Stimulated activated CD8-positive, alpha-beta memory T cell treated with anti-CD3 and anti-CD28 coated beads, Interleukin-12 subunit alpha, Interleukin-12 subunit beta, amount 100 ng/mL, for 24 hours (primary cell): ENCODE measurements around the gene MEP1B.
"Not testable (repeated sequence)": the region's sequence is repeated elsewhere in the genome, so short reads cannot be mapped to it uniquely, and the experiment has no call there.

ENCODE experiments used
- DNase-seq: peaks from one replicate; pipeline ENCODE4 v3.0.0-alpha.2; 2020; ENCODE audit errors: extremely low read depth

Gene MEP1B

DNA sequence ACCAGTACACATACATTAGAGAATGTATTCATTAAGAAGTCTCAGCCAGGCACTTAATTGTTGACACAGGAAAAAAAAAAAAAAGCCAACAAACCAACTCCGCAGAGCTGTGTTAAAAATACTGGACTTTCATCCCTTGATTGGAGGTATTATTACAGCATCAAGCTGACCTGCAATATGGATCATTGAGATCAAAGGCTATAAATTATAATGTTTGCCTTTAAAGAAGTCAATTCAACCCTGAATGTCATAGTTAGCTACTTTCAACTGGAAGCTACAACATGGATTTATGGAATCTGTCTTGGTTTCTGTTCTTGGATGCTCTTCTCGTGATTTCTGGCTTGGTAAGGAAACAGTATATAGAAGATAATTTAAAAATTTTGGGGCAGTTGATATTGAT is at the start of gene MEP1B:
MEP1B (plus strand) TSS at position 250 of the 400 bp plus-strand sequence; CDS start at position 282, 32 bp downstream.
- DNase-seq, result no peak

DNA sequence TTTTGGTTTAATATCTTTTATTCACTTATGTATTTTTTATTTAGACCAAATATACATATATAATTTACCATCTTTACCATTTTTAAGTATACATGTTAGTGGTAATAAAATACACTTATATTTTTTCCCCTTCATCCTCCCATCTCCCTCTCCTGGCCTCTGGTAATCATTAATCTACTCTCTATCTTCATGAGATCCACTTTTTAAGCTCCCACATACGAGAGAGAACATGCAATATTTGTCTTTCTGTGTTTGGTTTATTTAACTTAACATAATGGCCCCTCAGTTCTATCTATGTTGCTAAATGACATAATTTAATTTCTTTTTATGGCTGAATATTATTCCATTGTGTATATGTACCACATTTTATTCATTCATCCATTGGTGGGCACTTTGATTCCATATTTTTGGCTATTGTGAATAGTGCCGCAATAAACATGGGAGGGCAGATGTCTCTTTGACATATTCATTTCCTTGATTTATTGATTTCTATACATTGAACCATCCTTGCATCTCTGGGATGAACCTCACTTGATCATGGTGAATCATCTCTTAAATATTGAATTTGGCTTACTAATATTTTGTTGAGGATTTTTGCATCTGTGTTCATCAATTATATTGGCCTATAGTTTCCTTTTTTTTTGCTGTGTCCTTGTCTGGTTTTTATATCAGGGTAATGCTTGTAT is 41.5 kb upstream of the MEP1B start:
- no peak for DNase-seq

DNA sequence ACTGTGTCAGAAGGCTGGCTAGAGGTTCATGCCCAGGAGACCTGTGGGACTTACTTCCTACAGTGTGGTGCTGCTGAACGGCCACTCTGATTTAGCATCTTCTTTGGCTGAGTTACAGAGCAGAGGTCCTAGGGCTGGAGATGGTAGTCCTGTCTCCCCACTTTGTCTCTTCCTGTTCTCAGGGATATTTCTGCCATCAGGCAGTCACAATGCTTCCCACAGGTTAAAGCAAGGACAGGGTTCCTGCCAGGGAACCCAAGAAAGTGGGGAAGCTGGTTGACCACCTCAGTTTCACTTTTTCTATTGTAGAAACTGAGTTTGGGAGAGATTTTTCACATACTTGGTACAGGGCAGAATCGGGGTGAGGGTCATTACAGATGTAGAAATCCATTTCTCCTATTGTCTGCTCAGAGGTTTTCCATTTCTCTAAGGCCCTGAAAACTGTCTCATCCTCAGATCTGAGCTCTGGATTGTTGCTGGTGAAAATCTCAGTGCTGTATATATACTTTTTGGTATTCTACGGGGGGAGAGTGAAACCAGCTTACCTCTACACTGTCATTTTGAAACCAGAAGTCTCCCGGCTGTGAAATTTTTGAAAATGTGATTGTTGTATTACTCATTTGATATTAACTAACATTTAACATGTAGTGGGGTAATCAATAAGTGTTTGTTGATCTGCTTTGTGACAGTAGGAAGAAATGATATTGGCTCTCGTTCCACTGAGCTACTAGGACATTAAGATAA is 37.0 kb upstream of the MEP1B start:
- no peak for DNase-seq

DNA sequence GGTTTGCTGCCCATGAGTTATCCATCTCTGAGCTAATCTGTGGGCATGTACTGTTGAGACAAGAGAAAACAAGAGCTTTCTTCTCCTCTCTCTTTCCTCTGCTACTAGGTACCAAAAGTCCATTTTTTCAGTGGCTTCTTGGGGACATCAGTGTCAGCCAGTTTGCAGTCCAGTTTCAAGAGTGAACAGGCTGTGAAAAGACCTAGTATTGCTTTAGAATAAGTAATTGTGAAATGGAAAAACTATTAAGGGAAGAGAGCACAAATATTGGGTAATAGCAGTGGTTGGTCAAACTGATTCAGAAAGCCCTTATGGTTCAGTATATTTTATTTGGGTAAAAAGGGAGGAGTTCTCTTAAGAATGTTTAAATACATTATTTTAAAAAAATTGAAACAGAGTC is 33.0 kb upstream of the MEP1B start:
- no peak for DNase-seq

DNA sequence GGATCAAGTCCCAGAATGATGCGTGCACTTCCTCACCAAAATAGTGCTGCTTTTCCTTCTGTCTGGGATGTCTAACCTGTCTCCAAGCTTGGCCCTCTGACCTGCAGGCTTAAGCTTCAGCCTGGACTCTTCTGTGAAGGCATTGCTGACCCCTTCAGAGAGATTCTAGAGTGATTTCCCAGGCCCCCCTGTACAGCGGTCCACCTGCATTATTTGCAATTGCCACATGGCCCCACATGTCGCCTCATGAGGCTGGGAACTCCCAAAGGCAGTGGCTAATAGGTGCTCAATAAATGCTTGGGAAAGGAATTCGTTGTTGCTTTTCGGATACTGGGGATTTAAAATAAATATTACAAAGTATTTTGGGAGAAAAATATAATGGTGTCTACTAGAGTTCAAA is 32.3 kb upstream of the MEP1B start:
- no peak for DNase-seq

DNA sequence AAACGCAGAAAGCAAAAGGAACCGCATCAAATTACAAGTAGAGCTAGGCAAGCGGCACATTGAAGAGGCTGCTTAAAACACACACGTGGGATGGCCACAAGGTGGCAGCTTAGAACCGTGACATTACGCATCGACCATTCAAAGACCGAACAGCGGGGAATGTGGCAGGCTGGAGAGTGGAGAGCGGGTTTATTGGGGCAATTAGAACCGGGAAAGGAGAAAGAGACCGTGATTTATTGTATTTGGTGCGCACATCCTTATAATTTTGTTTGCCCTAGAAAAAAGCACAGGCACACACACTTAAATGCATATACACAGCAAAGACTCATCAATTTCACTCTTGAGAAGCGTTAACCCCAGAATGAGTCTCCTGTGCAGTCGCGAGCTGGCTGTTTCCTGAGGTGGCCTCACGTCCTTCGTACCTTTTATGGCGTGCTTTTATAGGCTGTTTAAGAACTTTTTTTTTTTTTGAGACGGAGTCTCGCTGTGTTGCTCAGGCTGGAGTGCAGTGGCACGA is 31.7 kb upstream of the MEP1B start:
- peak; percentile 20 for DNase-seq

DNA sequence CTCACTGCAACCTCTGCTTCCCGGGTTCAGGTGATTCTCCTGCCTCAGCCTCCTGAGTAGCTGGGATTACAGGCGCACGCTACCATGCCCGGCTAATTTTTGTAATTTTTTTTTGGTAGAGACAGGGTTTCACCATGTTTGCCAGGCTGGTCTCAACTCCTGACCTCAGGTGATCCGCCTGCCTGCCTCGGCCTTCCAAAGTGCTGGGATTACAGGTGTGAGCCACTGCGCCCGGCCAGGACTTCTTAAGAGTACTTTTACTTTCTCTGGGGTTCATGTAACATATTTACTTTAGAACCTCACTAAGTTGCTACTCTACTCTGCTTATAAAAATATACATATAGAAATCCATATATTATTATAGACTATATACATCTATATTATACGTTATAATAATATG is 31.2 kb upstream of the MEP1B start:
- DNase-seq, result not testable (repeated sequence)

DNA sequence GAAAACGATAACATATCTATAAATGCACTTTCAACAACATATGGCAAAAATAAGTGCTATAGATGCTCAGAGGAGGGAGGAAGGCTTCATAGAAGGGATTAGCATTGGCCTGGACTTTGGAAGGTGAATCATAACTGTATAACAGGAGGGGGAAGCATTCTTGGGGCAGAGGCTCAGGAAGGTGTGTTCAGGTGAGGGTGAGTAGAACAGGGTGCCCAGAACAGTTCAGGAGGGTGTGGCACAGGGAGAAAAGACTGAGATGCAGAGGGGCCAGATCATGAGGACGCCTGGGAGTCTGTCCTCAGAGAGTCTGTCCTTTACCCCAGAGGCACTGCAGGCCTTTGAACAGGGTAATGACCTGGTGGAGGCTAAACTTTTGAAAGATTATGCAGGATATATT is 29.3 kb upstream of the MEP1B start:
- no peak for DNase-seq

DNA sequence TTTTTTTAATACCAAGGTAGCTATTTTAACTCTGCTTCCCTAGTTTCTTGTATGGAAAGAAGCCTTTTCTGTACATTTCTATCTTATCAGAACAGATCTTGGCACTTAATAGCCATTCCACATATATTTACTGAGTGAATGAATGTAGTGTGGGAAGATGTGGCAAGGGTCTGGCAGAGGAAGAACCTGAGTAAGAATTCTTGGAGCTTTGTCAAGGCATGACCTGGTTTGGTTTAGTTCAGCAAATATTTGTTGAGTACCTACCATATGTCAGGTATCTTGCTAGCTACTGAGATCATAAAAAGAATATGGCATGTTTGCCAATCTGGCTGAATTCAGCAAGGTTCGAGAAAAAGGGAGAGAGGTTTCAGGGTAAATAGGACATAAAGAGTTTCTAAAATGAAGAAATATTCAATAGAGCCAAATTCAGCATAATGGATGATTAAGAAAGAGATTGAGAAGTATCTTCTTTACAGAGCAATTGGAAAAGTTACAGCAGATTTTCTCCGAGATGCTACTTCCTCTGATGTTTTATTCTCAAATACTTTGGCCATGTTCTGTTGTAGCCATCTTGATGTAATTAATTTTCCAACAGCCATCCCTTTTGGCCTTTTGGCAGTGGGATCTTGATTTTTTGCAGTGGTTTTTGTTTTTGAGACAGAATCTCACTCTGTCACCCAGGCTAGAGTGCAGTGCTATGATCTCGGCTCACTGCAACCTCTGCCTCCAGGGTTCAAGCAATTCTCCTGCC is 21.7 kb upstream of the MEP1B start:
- no peak for DNase-seq

DNA sequence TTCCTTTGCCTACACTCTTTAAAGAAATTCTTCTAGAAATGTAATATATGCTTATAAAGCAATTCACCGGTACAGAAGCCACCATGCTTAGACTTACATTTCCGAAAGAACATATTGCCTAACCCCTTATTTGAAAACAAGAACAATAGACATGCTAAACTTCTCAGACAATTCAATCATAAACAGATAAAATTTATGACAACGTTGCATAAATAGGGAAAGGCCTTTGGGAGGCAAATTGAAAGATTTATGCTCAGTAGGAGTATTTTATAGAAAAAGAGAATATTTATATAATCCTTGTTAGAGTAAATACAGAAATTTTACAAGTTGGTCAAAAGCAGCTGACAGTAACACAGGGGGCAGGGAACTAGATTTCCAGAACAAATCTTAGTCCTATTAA is 16.2 kb upstream of the MEP1B start:
- DNase-seq, result no peak

DNA sequence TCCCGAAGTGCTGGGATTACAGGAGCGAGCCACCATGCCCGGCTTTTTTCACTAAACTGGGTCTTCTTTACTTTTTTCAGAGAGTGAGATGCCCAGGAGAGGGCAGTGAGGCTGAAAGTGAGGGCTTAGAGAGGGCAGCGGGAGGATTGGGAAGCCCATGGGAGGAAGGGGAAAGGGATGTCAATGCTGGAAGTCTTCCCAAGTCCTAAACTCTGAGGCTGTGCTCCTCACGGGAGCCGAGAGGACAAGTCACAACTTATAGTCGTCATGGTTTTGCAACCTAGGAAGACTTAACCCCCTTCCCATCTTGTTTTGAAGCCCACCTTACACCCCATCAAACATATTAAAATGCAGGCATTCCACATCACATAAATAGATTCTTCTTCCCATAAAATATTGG is 15.1 kb upstream of the MEP1B start:
- DNase-seq, result no peak

DNA sequence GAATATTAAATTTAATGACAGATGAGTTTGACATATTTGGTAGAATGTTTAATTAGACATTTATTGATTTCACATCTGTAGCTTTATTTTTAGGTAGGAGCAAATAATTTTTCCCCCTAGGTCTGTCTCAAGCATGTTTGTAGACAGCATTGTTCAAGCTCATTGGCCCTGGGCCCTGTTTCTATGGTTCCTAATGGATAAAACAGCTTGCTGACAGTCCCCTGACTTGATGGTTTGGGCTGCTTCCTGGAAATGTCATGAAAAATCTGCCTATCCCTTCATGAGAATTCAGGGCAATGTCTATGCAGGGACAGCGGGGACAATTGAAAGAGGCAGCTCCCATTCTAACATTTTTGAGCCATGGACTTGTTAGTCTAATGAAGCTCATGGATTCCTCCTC is 14.6 kb upstream of the MEP1B start:
- DNase-seq, result no peak

DNA sequence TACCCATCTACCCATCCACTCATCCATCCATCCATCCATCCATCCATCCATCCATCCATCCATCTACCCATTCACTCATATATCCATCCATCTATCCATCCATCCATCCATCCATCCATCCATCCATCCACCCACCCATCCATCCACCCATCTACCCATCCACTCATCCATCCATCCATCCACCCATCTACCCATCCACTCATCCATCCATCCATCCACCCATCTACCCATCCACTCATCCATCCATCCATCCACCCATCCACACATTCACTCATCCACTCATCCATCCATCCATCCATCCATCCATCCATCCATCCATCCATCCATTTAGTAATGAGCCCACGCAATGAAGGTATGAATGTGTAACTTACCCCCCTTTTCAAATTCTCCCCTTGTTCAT is 13.1 kb upstream of the MEP1B start:
- not testable (repeated sequence) for DNase-seq

DNA sequence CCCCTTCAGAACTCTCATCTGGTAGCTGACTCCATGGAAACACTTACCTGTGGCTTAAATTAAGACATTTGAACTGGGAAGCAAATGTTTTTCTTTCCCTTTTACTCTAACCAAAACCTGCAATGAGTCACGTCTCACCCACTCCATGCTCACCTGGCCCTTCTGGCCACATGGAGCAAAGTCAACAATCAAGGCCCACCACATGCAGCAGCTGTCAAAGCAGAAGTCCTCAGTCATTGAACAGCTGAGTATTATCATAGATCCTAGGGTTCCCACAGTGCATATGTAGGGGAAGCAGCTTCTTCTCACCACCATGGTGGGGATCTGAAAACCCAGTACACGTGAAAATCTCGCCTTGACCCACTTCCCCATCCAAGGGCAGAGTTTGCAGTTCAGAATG is 12.3 kb upstream of the MEP1B start:
- no peak for DNase-seq

DNA sequence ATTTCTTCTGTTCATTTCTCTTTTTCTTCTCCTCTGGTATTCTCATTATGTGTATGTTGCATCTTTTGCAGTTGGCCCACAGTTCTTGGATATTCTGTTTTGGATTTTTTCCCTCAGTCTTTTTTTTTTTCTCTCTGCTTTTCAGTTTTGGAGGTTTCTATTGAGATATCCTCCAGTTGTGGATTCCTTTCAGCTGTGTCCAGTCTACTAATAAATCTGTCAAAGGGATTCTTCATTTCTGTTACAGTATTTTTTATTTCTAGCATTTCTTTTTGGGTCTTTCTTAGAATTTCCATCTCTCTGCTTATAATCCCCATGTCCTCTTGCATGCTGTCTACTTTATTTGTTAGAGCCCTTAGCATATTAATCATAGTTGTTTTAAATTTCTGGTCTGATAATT is 6.3 kb upstream of the MEP1B start:
- no peak for DNase-seq

DNA sequence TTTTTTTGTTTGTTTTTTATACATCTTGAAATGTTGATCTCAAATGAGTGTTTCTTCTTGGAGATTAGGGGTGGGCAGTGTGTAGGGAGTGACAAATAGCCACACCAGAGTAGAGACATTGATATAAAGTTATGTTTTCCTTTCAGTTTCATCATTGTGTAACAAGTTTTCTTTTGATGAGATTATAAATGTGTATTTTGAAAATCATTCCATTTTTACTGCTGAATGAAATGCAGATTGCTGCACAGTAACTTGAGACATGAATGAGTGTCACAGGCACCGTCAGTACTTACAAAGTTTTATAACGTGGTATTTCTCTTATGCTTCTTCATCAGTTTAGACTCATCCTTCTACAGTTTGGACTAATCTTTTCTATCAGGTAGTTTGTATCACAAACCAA is 370 bp downstream of the MEP1B start:
- no peak for DNase-seq

DNA sequence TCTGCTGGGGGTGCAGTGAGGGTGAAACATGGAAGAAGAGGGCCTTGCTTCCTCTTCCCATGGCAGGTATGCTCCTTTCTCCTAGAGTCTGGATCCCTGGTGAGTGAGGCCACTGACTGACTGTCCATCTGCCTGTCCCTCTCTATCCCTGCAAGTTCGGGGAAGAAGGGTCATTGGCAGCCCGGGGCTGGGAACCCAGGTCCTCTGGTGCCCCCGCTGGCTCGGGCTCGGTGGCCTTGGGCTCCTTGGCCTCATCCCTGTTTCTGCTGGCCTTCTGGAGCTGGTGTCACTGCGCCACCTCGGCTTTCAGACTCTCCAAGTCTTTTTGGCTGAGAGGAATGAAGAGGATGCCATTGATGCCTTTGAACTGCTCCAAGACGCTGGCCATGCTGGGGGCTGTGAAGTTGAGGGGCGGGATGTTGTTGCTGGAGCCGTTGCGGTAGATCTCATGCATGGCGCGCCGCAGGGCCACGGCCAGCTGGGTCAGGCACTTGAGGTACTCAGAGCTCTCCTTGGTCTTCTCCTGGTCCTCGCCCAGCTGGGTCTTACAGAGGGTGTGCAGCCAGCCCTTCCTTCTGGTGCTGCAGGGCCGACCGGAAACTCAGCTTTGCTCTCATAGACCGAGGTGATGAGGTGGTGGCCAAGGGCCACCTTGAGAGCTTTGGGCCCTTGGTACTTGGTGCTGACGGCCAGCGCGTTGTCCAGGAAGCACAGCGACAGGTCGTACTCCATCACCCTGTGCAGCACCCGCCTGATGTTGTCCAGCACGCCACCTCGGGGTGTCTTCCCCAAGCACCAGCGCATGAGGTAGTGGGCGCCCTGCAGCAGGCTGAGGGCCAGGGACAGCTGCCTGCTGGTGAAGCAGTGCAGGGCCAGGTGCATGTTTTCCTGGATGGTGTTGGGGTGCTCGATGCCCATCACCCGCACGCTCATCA is 6.3 kb downstream of the MEP1B start:
- no peak for DNase-seq

DNA sequence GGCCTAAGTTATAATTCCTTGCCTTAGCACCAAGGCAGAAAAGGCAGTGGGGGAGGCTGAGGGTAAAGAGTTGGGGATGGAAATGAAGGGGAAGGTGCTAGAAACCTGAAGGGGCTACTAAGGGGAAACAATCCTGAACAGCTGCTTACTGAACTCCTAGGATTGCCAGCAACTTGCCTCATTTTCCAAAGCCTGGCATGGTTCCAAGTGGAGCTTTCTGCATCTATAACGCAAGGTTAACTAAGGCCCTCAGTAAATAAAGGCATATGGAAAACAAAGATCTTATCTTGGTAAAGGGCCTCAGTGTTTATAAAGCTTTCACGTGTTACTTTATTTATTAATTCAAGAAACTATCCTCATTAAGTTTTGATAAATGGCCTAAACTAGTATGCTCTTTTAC is 10.9 kb downstream of the MEP1B start:
- no peak for DNase-seq

DNA sequence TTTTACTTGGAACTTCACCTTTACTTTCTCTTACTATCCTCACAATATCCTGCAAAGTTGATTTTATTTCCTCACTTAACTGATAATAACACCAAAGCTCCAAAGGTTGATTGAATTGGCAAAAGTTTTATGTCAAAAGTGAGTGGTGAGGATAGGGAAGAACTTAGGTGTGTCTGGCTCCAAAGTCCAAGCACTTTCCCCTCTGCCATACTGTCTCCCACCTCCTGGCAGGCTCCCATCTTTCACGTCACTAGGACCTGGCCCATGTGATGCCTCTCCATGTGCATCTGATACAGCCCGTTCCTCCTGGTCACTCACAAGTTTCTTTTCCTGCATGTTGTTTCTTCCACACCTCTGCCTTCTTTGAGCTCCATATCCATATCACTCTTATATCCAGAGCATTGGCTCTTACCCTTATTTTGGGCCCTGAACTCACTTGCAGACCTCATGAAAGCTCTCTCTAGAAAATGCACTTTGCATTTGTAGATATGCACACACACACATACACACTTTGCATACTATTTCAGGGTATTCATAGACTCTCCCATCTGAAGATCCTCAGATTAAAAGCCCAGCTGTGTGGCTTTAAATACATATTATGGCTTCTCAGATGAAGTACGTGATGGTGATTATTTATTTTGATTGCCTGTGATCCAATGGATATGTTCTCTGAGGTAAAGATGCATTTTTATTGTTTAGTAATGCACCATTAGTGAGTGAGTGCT is 12.3 kb downstream of the MEP1B start:
- DNase-seq, result no peak

DNA sequence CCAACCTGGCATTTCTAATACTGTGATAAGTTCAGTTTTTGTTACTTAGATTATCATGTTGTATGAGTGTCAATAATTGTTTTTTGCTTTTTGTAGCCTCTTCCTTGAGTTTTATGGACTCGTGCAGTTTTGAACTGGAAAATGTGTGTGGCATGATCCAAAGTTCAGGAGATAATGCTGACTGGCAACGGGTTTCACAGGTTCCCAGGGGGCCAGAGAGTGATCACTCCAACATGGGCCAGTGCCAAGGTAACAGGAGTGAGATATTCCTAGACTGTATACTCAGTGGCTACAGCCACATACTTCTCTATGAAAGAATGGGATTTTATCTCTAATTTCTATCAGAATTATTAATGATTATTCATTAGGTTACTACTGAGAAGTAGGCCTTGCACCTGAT is 18.2 kb downstream of the MEP1B start:
- DNase-seq, result no peak

DNA sequence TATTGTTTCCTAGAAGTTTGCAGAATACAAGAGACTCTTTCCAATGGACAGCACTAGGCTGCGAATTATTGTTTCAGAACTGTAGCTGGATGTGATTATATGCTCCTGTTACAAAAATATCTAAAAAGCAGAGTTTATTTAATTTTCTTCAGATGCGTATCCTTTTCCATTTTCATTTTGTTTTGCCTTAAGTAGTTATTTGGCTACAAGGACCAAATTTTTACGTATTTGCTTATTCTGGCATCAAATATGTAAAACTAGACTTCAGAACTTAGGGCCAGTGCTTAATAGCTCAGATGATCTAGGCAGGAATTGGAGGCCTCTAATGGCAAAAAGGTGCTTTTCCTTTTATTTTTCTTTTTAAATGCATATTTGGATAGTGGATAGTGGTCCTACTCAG is 18.7 kb downstream of the MEP1B start:
- DNase-seq, result no peak
